HEK293T (cell line): ENCODE measurements around the gene CCDC7.

Experiments used
- ARNT ChIP-seq: fragments of 450-650 bp; IDR thresholded peaks from 2 replicates; pipeline ENCODE4 v1.6.1; 2017; ENCODE audit warnings: mild to moderate bottlenecking
- CTBP1 ChIP-seq: fragments of 450-650 bp; IDR thresholded peaks from 2 replicates; pipeline ENCODE4 v1.6.1; 2016; ENCODE audit warnings: borderline replicate concordance
- ELF4 ChIP-seq: fragments of 450-650 bp; IDR thresholded peaks from 2 replicates; pipeline ENCODE4 v1.6.1; 2017; ENCODE audit warnings: antibody characterized with exemption
- FOXM1 ChIP-seq: fragments of 450-650 bp; IDR thresholded peaks from 2 replicates; pipeline ENCODE4 v1.6.1; 2017; ENCODE audit warnings: mild to moderate bottlenecking, borderline replicate concordance
- L3MBTL2 ChIP-seq: fragments of 450-650 bp; conservative IDR thresholded peaks from 2 replicates; pipeline ENCODE4 v1.6.1; 2016; ENCODE audit warnings: mild to moderate bottlenecking

DNA sequence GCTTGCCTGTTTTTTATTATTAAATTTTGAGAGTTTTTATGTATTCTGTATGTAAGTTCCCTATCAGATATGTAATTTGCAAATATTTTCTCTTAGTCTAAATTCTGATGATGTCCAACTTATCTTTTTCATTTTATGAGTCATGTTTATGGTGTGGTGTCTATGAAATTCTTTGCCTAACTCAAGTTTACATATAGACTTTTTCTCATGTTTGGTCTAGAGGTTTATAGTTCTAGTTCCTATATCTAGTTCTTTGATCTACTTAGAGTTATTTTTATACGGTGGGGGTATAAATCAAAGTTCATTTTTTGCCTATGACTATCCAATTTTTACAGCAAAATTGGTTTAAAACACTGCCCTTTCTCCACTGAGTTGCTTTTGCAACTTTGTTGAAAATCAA is 26.3 kb upstream of the CCDC7 start:
- TF ChIP-seq ELF4 (no peak), CTBP1 (no peak), ARNT (no peak), FOXM1 (no peak), L3MBTL2 (no peak)
